H9 (cell line): Measurements from ENCODE around the gene LBH. TPM values are rescaled to one million over a fixed set of nuclear protein-coding genes. Genes with fewer than 3 reads are reported as not detected.

Experiments used
- DNase-seq: peaks from one replicate; pipeline ENCODE4 v3.0.0-alpha.2; 2017
- H2AFZ ChIP-seq: one replicate; pipeline ENCODE4 v1.6.1; 2013; ENCODE audit warnings: mild to moderate bottlenecking, low read length, control low read depth, moderate library complexity
- H2AK5ac ChIP-seq: 2 replicates; pipeline ENCODE4 v1.6.1; 2013; ENCODE audit warnings: low read length, control low read depth, mixed read lengths; ENCODE audit not compliant: insufficient read length
- H2BK120ac ChIP-seq: one replicate; pipeline ENCODE4 v1.6.1; 2013; ENCODE audit warnings: low read depth, mild to moderate bottlenecking, low read length, control low read depth, inconsistent platforms; ENCODE audit not compliant: poor library complexity, severe bottlenecking
- H2BK12ac ChIP-seq: 2 replicates; pipeline ENCODE4 v1.6.1; 2013; ENCODE audit warnings: low read length, control low read depth, mixed read lengths, low read depth; ENCODE audit not compliant: insufficient read length
- H2BK15ac ChIP-seq: 2 replicates; pipeline ENCODE4 v1.6.1; 2013; ENCODE audit warnings: low read depth, low read length, control low read depth
- H2BK20ac ChIP-seq: one replicate; pipeline ENCODE4 v1.6.1; 2013; ENCODE audit warnings: low read depth, mild to moderate bottlenecking, low read length, control low read depth, inconsistent platforms; ENCODE audit not compliant: poor library complexity, severe bottlenecking
- H2BK5ac ChIP-seq: 2 replicates; pipeline ENCODE4 v1.6.1; 2013; ENCODE audit warnings: low read length, control low read depth, mixed read lengths; ENCODE audit not compliant: insufficient read length
- H3K14ac ChIP-seq: 2 replicates; pipeline ENCODE4 v1.6.1; 2013; ENCODE audit warnings: low read length, control low read depth; ENCODE audit not compliant: insufficient read depth
- H3K18ac ChIP-seq: 2 replicates; pipeline ENCODE4 v1.6.1; 2013; ENCODE audit warnings: low read depth, mild to moderate bottlenecking, mixed read lengths, low read length, control low read depth; ENCODE audit not compliant: insufficient read length
- H3K23ac ChIP-seq: 2 replicates; pipeline ENCODE4 v1.6.1; 2013; ENCODE audit warnings: low read length, control low read depth, mixed read lengths, low read depth; ENCODE audit not compliant: insufficient read length
- H3K23me2 ChIP-seq: 2 replicates; pipeline ENCODE4 v1.6.1; 2013; ENCODE audit warnings: low read depth, mild to moderate bottlenecking, mixed read lengths, low read length, control low read depth; ENCODE audit not compliant: insufficient read length, poor library complexity, severe bottlenecking
- H3K27ac ChIP-seq: 2 replicates; pipeline ENCODE4 v1.5.1; 2013; ENCODE audit warnings: low read length, control low read depth, mixed read lengths, low read depth; ENCODE audit not compliant: insufficient read length
- H3K27me3 ChIP-seq: 2 replicates; pipeline ENCODE4 v1.6.1; 2013; ENCODE audit warnings: low read length, control low read depth, inconsistent platforms; ENCODE audit not compliant: insufficient read depth
- H3K4ac ChIP-seq: 2 replicates; pipeline ENCODE4 v1.6.1; 2013; ENCODE audit warnings: low read depth, mild to moderate bottlenecking, control low read depth, inconsistent platforms, low read length, moderate library complexity
- H3K4me1 ChIP-seq: 2 replicates; pipeline ENCODE4 v1.6.1; 2013; ENCODE audit warnings: low read length, control low read depth, inconsistent platforms; ENCODE audit not compliant: insufficient read depth
- H3K4me2 ChIP-seq: 2 replicates; pipeline ENCODE4 v1.6.1; 2013; ENCODE audit warnings: low read length, control low read depth, mixed read lengths; ENCODE audit not compliant: insufficient read length, insufficient read depth
- H3K56ac ChIP-seq: 2 replicates; pipeline ENCODE4 v1.6.1; 2013; ENCODE audit warnings: low read depth, mild to moderate bottlenecking, mixed read lengths, low read length, control low read depth; ENCODE audit not compliant: insufficient read length
- H3K79me1 ChIP-seq: 2 replicates; pipeline ENCODE4 v1.6.1; 2013; ENCODE audit warnings: low read depth, mild to moderate bottlenecking, moderate library complexity, low read length, control low read depth, inconsistent platforms; ENCODE audit not compliant: insufficient read depth, poor library complexity, severe bottlenecking
- H3K79me2 ChIP-seq: 2 replicates; pipeline ENCODE4 v1.6.1; 2013; ENCODE audit warnings: low read length, control low read depth, inconsistent platforms; ENCODE audit not compliant: insufficient read depth
- H3K9ac ChIP-seq: 2 replicates; pipeline ENCODE4 v1.6.1; 2013; ENCODE audit warnings: low read length, control low read depth, mixed read lengths; ENCODE audit not compliant: insufficient read length; ENCODE audit errors: extremely low read depth
- H3K9me3 ChIP-seq: one replicate; pipeline ENCODE4 v1.6.1; 2013; ENCODE audit warnings: low read depth, low read length, inconsistent platforms; ENCODE audit not compliant: control insufficient read depth
- H3T11ph ChIP-seq: one replicate; pipeline ENCODE4 v1.6.1; 2013; ENCODE audit warnings: mild to moderate bottlenecking, low read length, control low read depth, inconsistent platforms
- H4K20me1 ChIP-seq: one replicate; pipeline ENCODE4 v1.6.1; 2013; ENCODE audit not compliant: control insufficient read depth, insufficient read length, insufficient read depth
- H4K5ac ChIP-seq: 2 replicates; pipeline ENCODE4 v1.6.1; 2013; ENCODE audit warnings: low read depth, mild to moderate bottlenecking, mixed read lengths, low read length, control low read depth; ENCODE audit not compliant: insufficient read length
- H4K8ac ChIP-seq: replicated peaks from 2 replicates; pipeline ENCODE4 v1.6.1; 2013; ENCODE audit warnings: low read length, control low read depth, mixed read lengths, low read depth; ENCODE audit not compliant: insufficient read length
- H4K91ac ChIP-seq: 2 replicates; pipeline ENCODE4 v1.6.1; 2013; ENCODE audit warnings: low read depth, mild to moderate bottlenecking, moderate library complexity, mixed read lengths, low read length, control low read depth; ENCODE audit not compliant: insufficient read length
- H3K27ac Mint-ChIP-seq, 3 experiments: 2 replicates in 2 of 3; 3 replicates in 1 of 3; pipeline ENCODE4 v1.8.0; 2020 to 2021; ENCODE audit warnings: mixed read lengths in 3 of 3, mild to moderate bottlenecking in 1 of 3, moderate library complexity in 1 of 3
- H3K27me3 Mint-ChIP-seq: 2 replicates; pipeline ENCODE4 v1.8.0; 2021; ENCODE audit warnings: low read depth, mild to moderate bottlenecking, moderate library complexity, mixed read lengths
- H3K36me3 Mint-ChIP-seq, 3 experiments: 2 replicates in 2 of 3; 3 replicates in 1 of 3; pipeline ENCODE4 v1.8.0; 2020 to 2021; ENCODE audit warnings: low read depth in 3 of 3, mixed read lengths in 3 of 3; ENCODE audit not compliant: insufficient read depth in 1 of 3
- H3K4me1 Mint-ChIP-seq, 2 experiments: 2 replicates each; pipeline ENCODE4 v1.8.0; 2020; ENCODE audit warnings: mixed read lengths in 2 of 2
- H3K4me3 Mint-ChIP-seq, 2 experiments: 2 replicates in 1 of 2; 3 replicates in 1 of 2; pipeline ENCODE4 v1.8.0; 2020 to 2021; ENCODE audit warnings: mild to moderate bottlenecking in 2 of 2, mixed read lengths in 2 of 2, moderate library complexity in 1 of 2
- H3K9me3 Mint-ChIP-seq, 2 experiments: 2 replicates in 1 of 2; 3 replicates in 1 of 2; pipeline ENCODE4 v1.8.0; 2020; ENCODE audit warnings: mild to moderate bottlenecking in 2 of 2, mixed read lengths in 2 of 2, moderate library complexity in 1 of 2
- WGBS: extraction: QIAGEN DNeasy Blood & Tissue Kit; methylation state at CpG from one replicate; pipeline ENCODE4 v1.1.7; 2013; ENCODE audit warnings: missing lambda C conversion rate, low lambda C conversion rate, mixed read lengths; ENCODE audit not compliant: insufficient read length; ENCODE audit errors: extremely low coverage; 5-methylcytosine and 5-hydroxymethylcytosine counted together
- total RNA-seq: library from RNA; stranded (reverse); gene quantifications from 2 replicates; pipeline ENCODE4 v1.2.1, GENCODE V29; 2021
- TF ChIP-seq, protein P1 (sequence below): fragments of 200-600 bp; sonication (generic); conservative IDR thresholded peaks from 3 replicates; pipeline ENCODE4 v1.8.0; 2021; ENCODE audit warnings: antibody characterized with exemption, mild to moderate bottlenecking

LBH gene
- total RNA-seq, 1 experiment from 2014 or later, result 53.0 TPM

DNA sequence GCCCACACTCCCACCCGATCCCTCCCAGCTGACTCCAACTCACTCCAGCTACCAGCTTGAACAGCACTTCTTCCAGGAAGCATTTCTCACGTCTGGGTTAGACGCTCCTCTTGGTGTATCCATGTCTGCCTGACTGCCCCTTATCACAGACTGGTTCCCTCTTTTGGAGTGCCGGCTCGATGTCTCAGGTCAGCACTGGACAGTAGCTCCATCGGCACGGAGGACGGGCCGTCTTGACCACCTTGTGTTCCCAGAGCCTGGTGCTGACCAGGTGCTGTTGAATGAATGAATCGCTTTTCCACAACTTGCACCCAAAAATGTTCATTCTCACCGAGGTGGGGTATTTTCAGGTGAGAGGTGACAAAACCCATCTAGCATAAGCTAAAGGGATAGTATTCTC lies 71.8 kb downstream of the LBH start:
- Histone ChIP-seq H2BK120ac (no peak overlapping the region), H3K79me1 (no peaks in the 10 kb centered on the region), H3T11ph (no peak overlapping the region), H3K9ac (no peak overlapping the region), H4K5ac (no peak overlapping the region), H2AK5ac (no peak overlapping the region), H3K27me3 (no peaks in the 10 kb centered on the region; the same call in 1 of the 2 replicates), H3K4ac (no peak overlapping the region), H2BK15ac (no peak overlapping the region), H2AFZ (no peak overlapping the region), H4K20me1 (no peaks in the 10 kb centered on the region), H2BK12ac (no peak overlapping the region), H2BK20ac (no peak overlapping the region), H3K18ac (no peak overlapping the region), H4K91ac (no peak overlapping the region), H3K23me2 (peaks cover 4% of the 10 kb centered on the region), H2BK5ac (no peak overlapping the region), H3K56ac (no peak overlapping the region), H3K23ac (no peak overlapping the region), H3K4me1 (peaks cover 15% of the 10 kb centered on the region; the same call in 1 of the 2 replicates), H3K79me2 (no peaks in the 10 kb centered on the region), H4K8ac (no peak overlapping the region), H3K4me2 (no peak overlapping the region), H3K9me3 (no peaks in the 10 kb centered on the region), H3K14ac (no peak overlapping the region), H3K27ac (no peak overlapping the region)
- H3K4me1 Mint-ChIP-seq, result peaks cover 38 to 43% of the 10 kb centered on the region in 2 experiments
- no peaks in the 10 kb centered on the region for H3K9me3 Mint-ChIP-seq
- no peak overlapping the region for H3K27ac Mint-ChIP-seq
- H3K27me3 Mint-ChIP-seq, result peaks cover 30% of the 10 kb centered on the region
- H3K36me3 Mint-ChIP-seq, result no peaks in the 10 kb centered on the region; a peak in 1 of 7 replicates
- DNase-seq, result no peak
- H3K4me3 Mint-ChIP-seq, result no peak overlapping the region
- no CpG with 5 or more reads among the region's 11 CpGs for WGBS
- TF ChIP-seq, protein P1, sequence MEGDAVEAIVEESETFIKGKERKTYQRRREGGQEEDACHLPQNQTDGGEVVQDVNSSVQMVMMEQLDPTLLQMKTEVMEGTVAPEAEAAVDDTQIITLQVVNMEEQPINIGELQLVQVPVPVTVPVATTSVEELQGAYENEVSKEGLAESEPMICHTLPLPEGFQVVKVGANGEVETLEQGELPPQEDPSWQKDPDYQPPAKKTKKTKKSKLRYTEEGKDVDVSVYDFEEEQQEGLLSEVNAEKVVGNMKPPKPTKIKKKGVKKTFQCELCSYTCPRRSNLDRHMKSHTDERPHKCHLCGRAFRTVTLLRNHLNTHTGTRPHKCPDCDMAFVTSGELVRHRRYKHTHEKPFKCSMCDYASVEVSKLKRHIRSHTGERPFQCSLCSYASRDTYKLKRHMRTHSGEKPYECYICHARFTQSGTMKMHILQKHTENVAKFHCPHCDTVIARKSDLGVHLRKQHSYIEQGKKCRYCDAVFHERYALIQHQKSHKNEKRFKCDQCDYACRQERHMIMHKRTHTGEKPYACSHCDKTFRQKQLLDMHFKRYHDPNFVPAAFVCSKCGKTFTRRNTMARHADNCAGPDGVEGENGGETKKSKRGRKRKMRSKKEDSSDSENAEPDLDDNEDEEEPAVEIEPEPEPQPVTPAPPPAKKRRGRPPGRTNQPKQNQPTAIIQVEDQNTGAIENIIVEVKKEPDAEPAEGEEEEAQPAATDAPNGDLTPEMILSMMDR, result no peak
